Peyer's patch (tissue), 4 donors: Measurements from ENCODE around the gene FAM118A.

Experiments
- CTCF ChIP-seq, 6 experiments: fragments of 450-650 bp in 4 of 6; fragments of 200-600 bp in 2 of 6; sonication (generic) in 1 of 6; IDR thresholded peaks; one replicate each; pipeline ENCODE4 v1.5.1; 2017 to 2019; ENCODE audit warnings: antibody characterized with exemption in 6 of 6, mild to moderate bottlenecking in 3 of 6, moderate library complexity in 1 of 6
- POLR2A ChIP-seq, 2 donors: fragments of 450-650 bp; IDR thresholded peaks; one replicate each; pipeline ENCODE4 v1.5.1; 2017; ENCODE audit warnings: antibody characterized with exemption in 2 of 2, mild to moderate bottlenecking in 2 of 2, moderate library complexity in 2 of 2

GRCh38 chr22:45262931-45263462 lies 46.7 kb upstream of the FAM118A start:
- TF ChIP-seq CTCF (IDR thresholded peaks at IDR 0.05) (no peak), POLR2A (IDR thresholded peaks at IDR 0.05) (no peak)
